Mesothelial cell of epicardium (in vitro differentiated cells): ENCODE results near the gene PTTG2. TPM values are rescaled to one million over a fixed set of nuclear protein-coding genes. Genes with fewer than 3 reads are reported as not detected.

Experiments
- DNase-seq, 2 experiments: peaks; one replicate each; pipeline ENCODE4 v3.0.0; 2021; ENCODE audit warnings: low spot score in 2 of 2; ENCODE audit not compliant: unreplicated experiment in 2 of 2
- H3K27ac Mint-ChIP-seq: 2 replicates; pipeline ENCODE4 v1.8.0; 2021; ENCODE audit warnings: mixed read lengths
- H3K27me3 Mint-ChIP-seq: 2 replicates; pipeline ENCODE4 v1.8.0; 2021; ENCODE audit warnings: low read depth, mixed read lengths
- H3K36me3 Mint-ChIP-seq: 2 replicates; pipeline ENCODE4 v1.8.0; 2021; ENCODE audit warnings: mixed read lengths
- H3K4me1 Mint-ChIP-seq: 2 replicates; pipeline ENCODE4 v1.8.0; 2021; ENCODE audit warnings: mixed read lengths
- H3K4me3 Mint-ChIP-seq: 2 replicates; pipeline ENCODE4 v1.8.0; 2021; ENCODE audit warnings: mild to moderate bottlenecking, moderate library complexity, mixed read lengths
- H3K9me3 Mint-ChIP-seq: 2 replicates; pipeline ENCODE4 v1.8.0; 2021; ENCODE audit warnings: mixed read lengths
- CTCF ChIP-seq: fragments of 200-600 bp; sonication (generic); IDR thresholded peaks from one replicate; pipeline ENCODE4 v1.5.0; 2021; ENCODE audit warnings: antibody characterized with exemption; ENCODE audit not compliant: unreplicated experiment
- total RNA-seq: library from RNA; stranded (reverse); gene quantifications from 3 replicates; pipeline ENCODE4 v1.2.1, GENCODE V29; 2021

PTTG2 gene
- total RNA-seq, 1 donor from 2014 or later: not detected

GRCh38 chr4:37949636-37950426, 10.4 kb upstream of the PTTG2 start:
- TF ChIP-seq CTCF: no peak
- Mint-ChIP-seq H3K4me1 (peaks cover 19% of the 10 kb centered on the region), H3K4me3 (no peak overlapping the region), H3K36me3 (no peaks in the 10 kb centered on the region), H3K27ac (no peak overlapping the region), H3K9me3 (peaks cover 8% of the 10 kb centered on the region), H3K27me3 (no peaks in the 10 kb centered on the region)
- no peak for DNase-seq

GRCh38 chr4:37951461-37952352, 8.5 kb upstream of the PTTG2 start:
- no peak for TF ChIP-seq CTCF
- Mint-ChIP-seq H3K9me3 (peaks cover 8% of the 10 kb centered on the region), H3K4me3 (no peak overlapping the region), H3K4me1 (peaks cover 7% of the 10 kb centered on the region), H3K36me3 (no peaks in the 10 kb centered on the region), H3K27ac (no peak overlapping the region), H3K27me3 (no peaks in the 10 kb centered on the region)
- no peak for DNase-seq

GRCh38 chr4:37953156-37953555, 7.0 kb upstream of the PTTG2 start:
- Mint-ChIP-seq H3K27ac (no peak overlapping the region), H3K4me3 (no peak overlapping the region), H3K9me3 (peaks cover 8% of the 10 kb centered on the region), H3K27me3 (no peaks in the 10 kb centered on the region), H3K36me3 (no peaks in the 10 kb centered on the region), H3K4me1 (peaks cover 11% of the 10 kb centered on the region)
- TF ChIP-seq CTCF: no peak
- no peak for DNase-seq

- DNase-seq: no peak
Observed at GRCh38 chr4:37953620-37954293, 6.4 kb upstream of the PTTG2 start.

More at GRCh38 chr4:37953620-37954293, 6.4 kb upstream of the PTTG2 start:
- H3K27ac Mint-ChIP-seq: no peak overlapping the region
- H3K36me3 Mint-ChIP-seq: no peaks in the 10 kb centered on the region
- no peaks in the 10 kb centered on the region for H3K27me3 Mint-ChIP-seq
- H3K9me3 Mint-ChIP-seq: peaks cover 5% of the 10 kb centered on the region
- H3K4me1 Mint-ChIP-seq: peaks cover 11% of the 10 kb centered on the region
- TF ChIP-seq CTCF: no peak
- H3K4me3 Mint-ChIP-seq: no peak overlapping the region
